Muscle of leg (tissue), 11 donors: ENCODE data around the gene CTNNA2. TPM values are rescaled to one million over a fixed set of nuclear protein-coding genes. Genes with fewer than 3 reads are reported as not detected.

Experiments used
- DNase-seq: peaks from one replicate; pipeline ENCODE4 v3.0.0; 2013
- H3K27ac ChIP-seq: one replicate; pipeline ENCODE4 v1.5.1; 2013; ENCODE audit warnings: mild to moderate bottlenecking, low read length, control low read depth
- H3K27me3 ChIP-seq: one replicate; pipeline ENCODE4 v1.6.1; 2013; ENCODE audit warnings: low read length; ENCODE audit not compliant: control insufficient read depth, insufficient read depth
- H3K36me3 ChIP-seq: one replicate; pipeline ENCODE4 v1.6.1; 2013; ENCODE audit warnings: low read length; ENCODE audit not compliant: control insufficient read depth, insufficient read depth
- H3K4me1 ChIP-seq: one replicate; pipeline ENCODE4 v1.6.1; 2013; ENCODE audit warnings: low read length; ENCODE audit not compliant: control insufficient read depth, insufficient read depth
- H3K4me3 ChIP-seq: one replicate; pipeline ENCODE4 v1.5.1; 2013; ENCODE audit warnings: low read length, control low read depth
- H3K9me3 ChIP-seq: replicated peaks from 2 replicates; pipeline ENCODE4 v1.6.1; 2013; ENCODE audit warnings: low read depth, low read length; ENCODE audit not compliant: control insufficient read depth
- WGBS: methylation state at CpG from one replicate; pipeline ENCODE4 v1.1.5; 2013; ENCODE audit warnings: missing lambda C conversion rate; ENCODE audit not compliant: insufficient coverage; 5-methylcytosine and 5-hydroxymethylcytosine counted together
- polyA plus RNA-seq, 8 donors: library from polyadenylated mRNA; unstranded; fragments of 120-200 nt; gene quantifications; one replicate each; pipeline versions ENCODE4 v1.2.1 to v1.2.3, GENCODE V29; 2013; ENCODE audit warnings: inconsistent platforms in 1 of 8, low replicate concordance in 1 of 8; ENCODE audit not compliant: insufficient read length in 8 of 8, insufficient read depth in 1 of 8
- total RNA-seq: library from RNA; stranded (reverse); fragments of 120-200 nt; gene quantifications from one replicate; pipeline ENCODE4 v1.2.4, GENCODE V29; 2013

CTNNA2 gene
- total and polyA plus RNA-seq, 9 donors, result 0.28 to 1.0 (median 0.69) TPM

- WGBS, result 69% methylated on average over 4 of the region's 5 CpGs
- H3K4me3 ChIP-seq, result no peak overlapping the region
- DNase-seq, result no peak
- no peaks in the 10 kb centered on the region for H3K4me1 ChIP-seq
- H3K27me3 ChIP-seq, result no peaks in the 10 kb centered on the region
- H3K36me3 ChIP-seq, result no peaks in the 10 kb centered on the region
- no peak overlapping the region for H3K27ac ChIP-seq
- H3K9me3 ChIP-seq, result no peaks in the 10 kb centered on the region
Measured at GRCh38 chr2:79903222-79904000, 390.6 kb downstream of the CTNNA2 start.

- H3K27ac ChIP-seq, result no peak overlapping the region
- no peaks in the 10 kb centered on the region for H3K27me3 ChIP-seq
- no peaks in the 10 kb centered on the region for H3K9me3 ChIP-seq
- H3K36me3 ChIP-seq, result no peaks in the 10 kb centered on the region
- no peaks in the 10 kb centered on the region for H3K4me1 ChIP-seq
- 47% methylated on average over 6 of the region's 10 CpGs for WGBS
- H3K4me3 ChIP-seq, result no peak overlapping the region
- peak; percentile 15 for DNase-seq
Measured at GRCh38 chr2:79906139-79906890, 393.5 kb downstream of the CTNNA2 start.

GRCh38 chr2:79909521-79909920, 396.7 kb downstream of the CTNNA2 start:
- Histone ChIP-seq H3K4me1 (no peaks in the 10 kb centered on the region), H3K9me3 (no peaks in the 10 kb centered on the region), H3K36me3 (no peaks in the 10 kb centered on the region), H3K27ac (no peak overlapping the region), H3K27me3 (no peaks in the 10 kb centered on the region), H3K4me3 (no peak overlapping the region)
- DNase-seq, result no peak
- WGBS, result 94% methylated on average over 22 of the region's 22 CpGs

- no CpG with 5 or more reads among the region's 1 CpG for WGBS
- no peak overlapping the region for H3K27ac ChIP-seq
- no peaks in the 10 kb centered on the region for H3K4me1 ChIP-seq
- no peak overlapping the region for H3K4me3 ChIP-seq
- H3K36me3 ChIP-seq, result no peaks in the 10 kb centered on the region
- DNase-seq, result no peak
- no peaks in the 10 kb centered on the region for H3K9me3 ChIP-seq
- H3K27me3 ChIP-seq, result no peaks in the 10 kb centered on the region
Measured at GRCh38 chr2:79910643-79911042, 397.8 kb downstream of the CTNNA2 start.

- H3K36me3 ChIP-seq, result no peaks in the 10 kb centered on the region
- H3K27me3 ChIP-seq, result no peaks in the 10 kb centered on the region
- H3K4me3 ChIP-seq, result no peak overlapping the region
- H3K27ac ChIP-seq, result no peak overlapping the region
- DNase-seq, result no peak
- no peaks in the 10 kb centered on the region for H3K9me3 ChIP-seq
- no peaks in the 10 kb centered on the region for H3K4me1 ChIP-seq
- 100% methylated on average over 2 of the region's 4 CpGs for WGBS
Measured at GRCh38 chr2:79915455-79915854, 402.6 kb downstream of the CTNNA2 start.

GRCh38 chr2:79916285-79916684, 403.4 kb downstream of the CTNNA2 start:
- Histone ChIP-seq H3K4me3 (no peak overlapping the region), H3K9me3 (no peaks in the 10 kb centered on the region), H3K27me3 (no peaks in the 10 kb centered on the region), H3K36me3 (no peaks in the 10 kb centered on the region), H3K27ac (no peak overlapping the region), H3K4me1 (no peaks in the 10 kb centered on the region)
- WGBS, result no CpG with 5 or more reads among the region's 4 CpGs
- no peak for DNase-seq

- H3K36me3 ChIP-seq, result no peaks in the 10 kb centered on the region
- H3K27ac ChIP-seq, result no peak overlapping the region
- H3K27me3 ChIP-seq, result no peaks in the 10 kb centered on the region
- no peak for DNase-seq
- no peaks in the 10 kb centered on the region for H3K9me3 ChIP-seq
- no peak overlapping the region for H3K4me3 ChIP-seq
- WGBS, result no CpG with 5 or more reads among the region's 3 CpGs
- no peaks in the 10 kb centered on the region for H3K4me1 ChIP-seq
Measured at GRCh38 chr2:79920512-79921076, 407.7 kb downstream of the CTNNA2 start.

GRCh38 chr2:79929624-79930023, 416.8 kb downstream of the CTNNA2 start:
- Histone ChIP-seq H3K36me3 (no peaks in the 10 kb centered on the region), H3K4me1 (no peaks in the 10 kb centered on the region), H3K27me3 (no peaks in the 10 kb centered on the region), H3K4me3 (no peak overlapping the region), H3K27ac (no peak overlapping the region), H3K9me3 (no peaks in the 10 kb centered on the region)
- WGBS, result no CpG with 5 or more reads among the region's 3 CpGs
- no peak for DNase-seq

- Histone ChIP-seq H3K36me3 (no peaks in the 10 kb centered on the region), H3K27me3 (no peaks in the 10 kb centered on the region), H3K4me3 (no peak overlapping the region), H3K9me3 (no peaks in the 10 kb centered on the region), H3K27ac (no peak overlapping the region), H3K4me1 (no peaks in the 10 kb centered on the region)
- DNase-seq, result no peak
- whole genome bisulfite sequencing, result no CpG with 5 or more reads among the region's 5 CpGs
Measured at GRCh38 chr2:79935046-79935732, 422.3 kb downstream of the CTNNA2 start.
